GM12891 (cell line): ENCODE results near the gene CDCP1.

Experiments
- DNase-seq: peaks from one replicate; pipeline ENCODE4 v3.0.0; 2011; ENCODE audit warnings: low spot score; ENCODE audit not compliant: insufficient read length
- FAIRE-seq: peaks from 2 replicates; lab custom pipeline; 2011; peaks lifted over from hg19 to GRCh38; lab: Jason Lieb, UNC
- PAX5 ChIP-seq: IDR thresholded peaks from 2 replicates; pipeline ENCODE4 v1.6.1; 2011; ENCODE audit warnings: low read length, moderate library complexity, mild to moderate bottlenecking; ENCODE audit not compliant: insufficient read depth, severe bottlenecking
- POLR2A ChIP-seq: IDR thresholded peaks from 2 replicates; pipeline ENCODE4 v1.6.1; 2011; ENCODE audit warnings: low read depth, low read length, control low read depth
- POLR2AphosphoS5 ChIP-seq: IDR thresholded peaks from 2 replicates; pipeline ENCODE4 v1.6.1; 2011; ENCODE audit warnings: low read depth, low read length, control low read depth
- POU2F2 ChIP-seq: IDR thresholded peaks from 2 replicates; pipeline ENCODE4 v1.6.1; 2011; ENCODE audit warnings: low read depth, mild to moderate bottlenecking, control low read depth, low read length, moderate library complexity
- SPI1 ChIP-seq: IDR thresholded peaks from 2 replicates; pipeline ENCODE4 v1.6.1; 2011; ENCODE audit warnings: low read depth, low read length, control low read depth
- TAF1 ChIP-seq: IDR thresholded peaks from 2 replicates; pipeline ENCODE4 v1.6.1; 2011; ENCODE audit warnings: low read depth, low read length, control low read depth

Gene CDCP1

DNA sequence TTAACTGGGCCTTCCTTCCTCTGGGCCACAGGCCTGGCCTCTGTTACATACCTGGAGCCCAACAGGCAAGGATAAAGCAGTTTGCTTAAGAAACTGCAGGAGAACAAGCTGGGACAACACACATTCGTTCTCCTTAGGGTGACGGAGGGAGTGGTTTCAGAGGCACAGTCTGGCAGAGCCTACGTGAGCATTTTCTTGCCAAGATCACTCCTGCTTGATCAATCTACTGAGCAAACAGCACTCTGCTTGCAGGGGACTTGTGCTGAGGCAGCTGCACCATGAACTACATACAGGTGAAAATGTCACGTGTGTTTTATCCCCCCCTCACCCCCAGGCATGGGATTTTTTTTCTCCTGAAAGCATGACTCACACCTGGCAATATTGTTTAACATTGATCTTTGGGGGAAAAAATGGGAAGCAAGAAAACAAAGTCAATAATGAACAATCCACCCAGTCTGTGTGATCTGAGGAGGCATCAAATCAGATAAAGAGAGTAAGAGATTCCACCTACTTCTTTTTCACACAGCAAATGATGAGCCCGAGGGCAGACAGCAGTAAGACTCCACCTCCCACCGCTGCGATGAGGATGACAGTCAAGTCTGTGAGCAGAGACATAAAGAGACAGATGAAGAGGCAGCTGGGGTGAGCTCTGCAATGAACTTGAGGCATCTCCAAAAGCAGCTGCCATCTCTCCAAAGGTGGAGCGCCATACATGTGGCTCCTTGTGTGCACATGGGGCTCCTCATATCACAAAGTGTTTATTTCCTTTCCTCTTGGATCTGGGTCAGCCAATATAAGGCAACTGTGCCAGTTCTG is 57.4 kb downstream of the CDCP1 start:
- FAIRE-seq (no peak), DNase-seq (no peak)
- TF ChIP-seq PAX5 = no peak
- TF ChIP-seq POLR2A = no peak
- no peak for TF ChIP-seq SPI1
- no peak for TF ChIP-seq TAF1
- TF ChIP-seq POLR2AphosphoS5 = no peak
- no peak for TF ChIP-seq POU2F2

DNA sequence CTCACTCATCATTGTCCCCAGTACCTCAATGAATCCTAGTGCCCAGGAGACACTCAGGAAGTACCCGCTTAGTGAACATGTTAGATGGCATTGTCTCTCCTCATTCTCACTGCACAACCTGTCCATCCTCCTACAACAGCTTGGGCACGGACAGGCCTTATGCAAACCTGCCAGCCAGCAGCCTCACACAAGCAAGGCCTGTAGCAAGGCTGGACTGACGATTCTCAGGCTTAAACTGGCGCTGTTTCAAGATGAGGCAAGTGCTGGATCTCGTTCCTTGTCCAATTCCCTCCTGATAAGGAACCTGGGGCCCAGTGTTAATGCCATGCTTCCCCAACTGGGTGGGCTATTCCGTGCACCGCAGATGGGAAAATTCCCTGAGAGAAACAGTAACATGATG is 59.0 kb downstream of the CDCP1 start:
- TF ChIP-seq POU2F2 (no peak), TAF1 (no peak), POLR2A (no peak), POLR2AphosphoS5 (no peak), SPI1 (no peak), PAX5 (no peak)
- DNase-seq = no peak
- no peak for FAIRE-seq

DNA sequence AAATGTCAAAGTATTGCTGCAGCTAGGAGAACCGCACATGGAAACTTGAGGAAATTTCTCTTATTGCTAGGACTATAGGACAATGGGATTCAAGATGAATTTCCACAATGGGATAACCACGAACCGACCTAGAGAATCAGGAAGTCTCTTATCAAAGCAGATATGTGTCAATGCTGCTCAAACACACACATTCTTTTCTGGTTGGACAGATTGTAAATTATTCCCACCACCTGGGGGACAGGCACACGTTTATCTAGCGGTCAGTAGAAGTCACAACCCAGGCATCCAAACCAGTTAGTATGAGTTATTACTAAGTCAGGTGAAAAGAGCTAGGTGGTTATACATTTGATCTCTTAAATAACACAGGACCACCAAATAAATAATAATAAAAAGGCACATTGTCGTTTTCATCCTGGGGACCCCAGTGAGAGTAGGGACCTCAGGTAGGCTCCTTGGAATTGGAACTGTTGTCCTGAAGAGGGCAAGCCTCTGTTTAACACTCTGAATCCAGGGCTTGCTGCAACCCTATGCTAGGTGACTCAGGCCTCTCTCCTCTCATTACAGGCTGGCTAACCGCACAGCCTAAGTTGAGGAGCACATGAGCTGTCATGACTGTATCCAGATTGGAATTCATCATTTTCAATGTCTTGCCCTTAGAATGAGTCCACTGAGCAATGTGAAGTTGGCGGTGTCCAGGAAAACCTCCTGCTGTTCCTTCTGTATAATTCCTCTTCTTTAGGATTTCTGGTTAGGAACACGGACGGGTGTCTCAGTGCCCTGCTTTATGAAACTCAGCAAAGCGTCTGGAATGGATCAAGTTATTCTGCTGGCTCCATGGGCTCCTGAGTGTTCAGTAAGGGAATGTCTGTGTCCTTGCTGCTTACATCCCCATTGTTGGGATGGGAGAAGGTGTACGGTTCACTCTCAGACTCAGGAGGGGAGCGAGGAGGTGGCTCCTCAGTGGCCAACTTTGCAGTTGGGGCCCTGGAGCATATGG is 61.1 kb downstream of the CDCP1 start:
- TF ChIP-seq PAX5 = no peak
- no peak for TF ChIP-seq POLR2AphosphoS5
- no peak for TF ChIP-seq TAF1
- TF ChIP-seq POLR2A = no peak
- no peak for TF ChIP-seq SPI1
- no peak for FAIRE-seq
- no peak for DNase-seq

DNA sequence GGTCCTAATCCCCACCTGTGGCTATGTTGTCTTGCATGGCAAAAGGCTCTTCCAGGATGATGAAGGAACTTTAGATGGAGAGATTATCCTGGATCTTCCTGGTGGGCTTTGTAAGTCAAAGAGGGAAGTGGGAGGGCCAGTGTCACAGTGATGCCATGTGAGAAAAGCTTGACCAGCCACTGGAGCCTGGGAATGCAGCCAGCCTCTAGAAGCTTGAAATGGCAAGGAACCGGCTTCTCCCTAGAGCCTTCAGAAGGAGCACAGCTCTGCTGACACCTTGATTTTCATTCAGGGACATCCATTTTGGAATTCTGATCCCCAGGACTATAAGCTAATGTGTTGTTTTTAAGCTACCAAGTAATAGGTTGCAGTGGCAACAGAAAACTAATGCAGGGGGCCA is 61.8 kb downstream of the CDCP1 start:
- DNase-seq = no peak
- no peak for FAIRE-seq
- TF ChIP-seq TAF1 (no peak), POLR2AphosphoS5 (no peak), PAX5 (no peak), POLR2A (no peak), SPI1 (no peak), POU2F2 (no peak)

DNA sequence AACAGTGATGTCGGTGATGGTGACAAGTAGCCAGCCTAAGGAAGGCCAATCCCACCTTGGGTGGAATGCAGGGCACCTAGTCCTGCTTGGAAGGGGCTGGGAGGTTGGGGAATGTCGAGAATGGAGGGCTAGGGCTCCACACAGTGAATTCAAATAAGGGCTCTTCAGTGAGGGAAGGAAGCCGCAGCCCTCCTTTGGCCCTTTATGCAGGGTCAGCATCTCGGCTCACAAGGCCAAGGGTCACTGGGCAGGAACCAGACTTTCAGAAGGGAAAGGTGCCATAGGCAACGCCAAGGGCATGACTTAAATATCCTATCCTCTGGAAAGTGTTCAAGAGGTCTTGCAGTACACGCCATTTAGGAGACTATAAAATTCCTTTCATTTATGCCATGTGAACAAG is 63.2 kb downstream of the CDCP1 start:
- TF ChIP-seq POLR2A (no peak), PAX5 (no peak), POLR2AphosphoS5 (no peak), SPI1 (no peak), TAF1 (no peak), POU2F2 (no peak)
- FAIRE-seq (no peak), DNase-seq (no peak)

DNA sequence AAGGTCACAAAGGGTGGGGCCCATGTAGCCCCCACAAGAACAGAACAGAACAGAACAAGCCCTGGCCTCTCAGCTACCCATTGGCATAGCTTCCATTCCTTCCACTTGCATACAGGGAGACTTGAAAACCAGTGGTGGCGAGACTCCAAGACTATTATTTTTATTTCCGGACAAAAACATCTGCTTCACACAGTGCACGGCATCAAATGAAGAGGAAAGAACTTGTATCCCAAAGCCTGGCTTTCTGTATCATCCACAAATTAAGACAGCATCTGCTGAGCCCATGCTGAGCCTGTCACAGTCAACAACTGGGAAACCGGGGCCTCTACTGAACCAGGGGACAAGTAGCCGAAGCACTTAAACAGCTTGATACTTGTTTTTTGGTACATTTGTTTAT is 64.0 kb downstream of the CDCP1 start:
- DNase-seq = no peak
- FAIRE-seq = no peak
- no peak for TF ChIP-seq SPI1
- TF ChIP-seq POLR2AphosphoS5 = no peak
- TF ChIP-seq POLR2A = no peak
- no peak for TF ChIP-seq TAF1
- TF ChIP-seq POU2F2 = no peak
- no peak for TF ChIP-seq PAX5

DNA sequence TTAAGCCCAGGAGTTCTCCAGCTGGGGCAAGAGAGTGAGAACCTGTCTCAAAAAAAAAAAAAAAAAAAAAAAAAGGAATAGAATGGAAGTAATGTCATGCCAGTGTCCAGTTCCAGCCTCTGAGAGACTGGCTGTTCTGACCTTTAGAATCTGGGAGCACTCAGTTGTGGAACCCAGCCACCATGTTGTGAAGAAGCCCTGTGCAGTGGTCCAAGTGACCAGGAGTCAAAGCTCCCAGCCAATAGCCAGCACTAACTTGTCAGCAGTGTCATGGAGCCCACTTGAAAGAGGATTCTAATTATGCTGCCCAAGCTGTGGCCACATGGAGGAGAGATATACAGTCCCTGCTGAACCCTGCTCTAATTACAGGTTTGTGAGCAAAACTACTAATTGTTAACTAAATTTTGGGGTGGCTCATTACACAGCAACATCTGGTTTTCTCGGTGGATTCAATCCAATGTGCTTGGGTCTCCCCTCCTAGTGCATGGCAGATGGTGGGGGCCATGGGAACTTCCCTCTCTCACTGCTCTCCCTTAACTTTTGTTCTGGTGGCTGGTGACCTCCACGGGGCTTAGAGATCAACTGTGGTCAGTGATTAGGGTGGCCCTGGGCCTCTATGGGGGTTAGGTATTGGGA is 64.6 kb downstream of the CDCP1 start:
- TF ChIP-seq PAX5 (no peak), POLR2A (no peak), SPI1 (no peak), TAF1 (no peak), POLR2AphosphoS5 (no peak), POU2F2 (no peak)
- DNase-seq (no peak), FAIRE-seq (no peak)

DNA sequence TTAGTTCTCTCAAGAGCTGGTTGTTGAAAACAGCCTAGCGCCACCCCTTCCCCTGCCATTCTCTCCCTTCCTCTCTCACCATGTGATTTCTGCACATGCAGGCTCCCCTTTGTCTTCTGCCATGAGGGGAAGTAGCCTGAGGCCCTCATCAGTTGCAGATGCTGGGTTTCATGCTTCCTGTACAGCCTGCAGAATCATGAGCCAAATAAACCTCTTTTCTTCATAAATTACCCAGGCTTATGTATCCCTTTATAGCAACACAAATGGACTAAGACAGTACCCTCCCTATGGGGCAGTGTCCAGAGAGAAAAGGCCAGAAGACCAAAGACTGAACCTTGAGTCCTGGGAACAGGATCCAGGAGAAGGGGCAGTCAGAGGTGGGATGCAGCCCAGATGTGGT is 65.4 kb downstream of the CDCP1 start:
- FAIRE-seq = no peak
- TF ChIP-seq POU2F2 (no peak), TAF1 (no peak), SPI1 (no peak), PAX5 (no peak), POLR2A (no peak), POLR2AphosphoS5 (no peak)

DNA sequence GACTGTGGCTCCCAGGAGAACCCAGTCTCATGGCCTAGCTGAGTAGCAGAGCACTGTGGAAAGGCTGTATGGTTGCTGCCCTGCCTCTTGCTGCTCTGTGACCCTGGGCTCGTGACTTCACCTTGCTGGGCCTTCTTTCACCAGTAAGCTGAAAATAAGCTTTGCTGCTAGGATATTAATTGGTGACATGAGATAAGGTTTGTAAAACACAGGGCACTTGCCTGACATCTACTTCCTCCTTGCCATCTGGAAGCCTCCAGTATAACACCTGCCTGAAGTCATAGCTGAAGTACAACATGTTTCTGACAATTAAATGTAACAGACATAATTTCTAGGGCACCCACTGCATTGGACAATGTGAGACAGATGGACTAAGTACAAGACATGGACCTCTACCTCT is 66.5 kb downstream of the CDCP1 start:
- DNase-seq = no peak
- FAIRE-seq = no peak
- TF ChIP-seq POLR2A = no peak

More for the DNA sequence above, 65.4 kb downstream of the CDCP1 start:
- DNase-seq = no peak
